ENCODE data around the gene SULT4A1. TPM values are rescaled to one million over a fixed set of nuclear protein-coding genes. Genes with fewer than 3 reads are reported as not detected.

Gene SULT4A1
- total and polyA plus RNA-seq, 10 of the 15 experiments (the other 5 are each of a cell fraction or from before 2014, with no cell fraction given) = not detected

GRCh38 chr22:43884600-43885318, 22.4 kb upstream of the SULT4A1 start (continued):
- TF ChIP-seq RELB (IDR thresholded peaks at IDR 0.05; ENCODE audit: low read depth) = no peak
- no peak for TF ChIP-seq ZSCAN29 (IDR thresholded peaks at IDR 0.05)
- no peak for TF ChIP-seq JUND (IDR thresholded peaks at IDR 0.05; ENCODE audit: low read depth, low read length)
- TF ChIP-seq ZZZ3 (IDR thresholded peaks at IDR 0.05; ENCODE audit: control insufficient read depth, insufficient read length, low read depth) = no peak
- TF ChIP-seq IKZF2 (IDR thresholded peaks at IDR 0.05) = peak in 1 of 2 experiments; percentile 28; a peak in 2 of 4 replicates
- TF ChIP-seq NFYB (IDR thresholded peaks at IDR 0.05; ENCODE audit: insufficient read depth, low read depth, low read length) = no peak
- no peak for TF ChIP-seq CBX5 (IDR thresholded peaks at IDR 0.05; ENCODE audit: low read depth)
- TF ChIP-seq FOS (IDR thresholded peaks at IDR 0.05; ENCODE audit: borderline replicate concordance, extremely low read depth, insufficient read length) = no peak
- TF ChIP-seq SP1 (IDR thresholded peaks at IDR 0.05; ENCODE audit: low read depth, low read length) = no peak
- no peak for TF ChIP-seq PKNOX1 (IDR thresholded peaks at IDR 0.05)
- no peak for TF ChIP-seq EGR1 (IDR thresholded peaks at IDR 0.05; ENCODE audit: borderline replicate concordance in 1 of 2, low read depth in 2 of 2, low read length in 2 of 2)
- TF ChIP-seq BCL11A (IDR thresholded peaks at IDR 0.05; ENCODE audit: low read depth, low read length) = 0 out of 2 replicates have a peak, but pooled peaks have one; percentile 21
- TF ChIP-seq NFIC (IDR thresholded peaks at IDR 0.05; ENCODE audit: low read depth, low read length) = no peak
- no peak for TF ChIP-seq BMI1 (IDR thresholded peaks at IDR 0.05; ENCODE audit: borderline replicate concordance)
- TF ChIP-seq MLLT1 (IDR thresholded peaks at IDR 0.05) = 0 out of 2 replicates have a peak, but pooled peaks have one; percentile 30
- TF ChIP-seq IRF4 (IDR thresholded peaks at IDR 0.05; ENCODE audit: low read depth, low read length) = 0 out of 2 replicates have a peak, but pooled peaks have one; percentile 3
- no peak for TF ChIP-seq ATF7 (IDR thresholded peaks at IDR 0.05; ENCODE audit: low read depth)
- TF ChIP-seq ZNF24 (IDR thresholded peaks at IDR 0.05) = no peak
- no peak for TF ChIP-seq NFXL1 (IDR thresholded peaks at IDR 0.05; ENCODE audit: borderline replicate concordance)
- no peak for TF ChIP-seq SKIL (IDR thresholded peaks at IDR 0.05; ENCODE audit: low read depth, poor library complexity, severe bottlenecking)
- no peak for TF ChIP-seq NFYA (IDR thresholded peaks at IDR 0.05; ENCODE audit: borderline replicate concordance, low read depth, low read length)
- TF ChIP-seq BCL3 (IDR thresholded peaks at IDR 0.05; ENCODE audit: borderline replicate concordance, insufficient read depth, low read depth, low read length, poor library complexity, severe bottlenecking) = no peak

Measured in GM12878 (cell line).